ENCODE results near the gene MRC1. TPM values are rescaled to one million over a fixed set of nuclear protein-coding genes. Genes with fewer than 3 reads are reported as not detected.

Gene MRC1
- polyA plus RNA-seq (2013, experiment 1 of 2) = not detected
- polyA plus RNA-seq (2013, experiment 2 of 2) = 0.01 TPM

GRCh38 chr10:17808971-17809841 lies at the start of gene MRC1:
MRC1 (plus strand) TSS chr10:17809348; CDS start chr10:17809466, 118 bp downstream.
- no peak within 1 kb of the TSS for H3K14ac ChIP-seq (ENCODE audit: low read length in 2 of 2)
- H3K4me2 ChIP-seq (ENCODE audit: low read length, poor library complexity, severe bottlenecking) = no peak within 1 kb of the TSS
- no peak within 1 kb of the TSS for H2BK5ac ChIP-seq (ENCODE audit: low read depth, low read length, poor library complexity, severe bottlenecking)
- DNase-seq = no peak
- no peaks in the 10 kb centered on the region for H3K79me1 ChIP-seq (replicated peaks; ENCODE audit: low read length, poor library complexity, severe bottlenecking)
- H3K36me3 ChIP-seq (ENCODE audit: control insufficient read depth in 1 of 2, insufficient read depth in 2 of 2, low read depth in 1 of 2, low read length in 2 of 2) = no peaks in the 10 kb centered on the region
- no peak within 1 kb of the TSS for H3K18ac ChIP-seq (ENCODE audit: low read depth in 1 of 2, low read length in 2 of 2)
- H3K4me1 ChIP-seq (ENCODE audit: control insufficient read depth, insufficient read depth, low read depth, low read length) = no peaks in the 10 kb centered on the region
- no peak within 1 kb of the TSS for H2AFZ ChIP-seq (ENCODE audit: low read depth, low read length)
- H3K9ac ChIP-seq (ENCODE audit: low read length) = no peak within 1 kb of the TSS
- H3K9me3 ChIP-seq (ENCODE audit: control insufficient read depth, low read length) = peaks cover 6% of the 10 kb centered on the region
- H2BK120ac ChIP-seq (ENCODE audit: low read depth, low read length) = no peak within 1 kb of the TSS
- H2BK15ac ChIP-seq (ENCODE audit: low read depth, poor library complexity, severe bottlenecking) = no peak within 1 kb of the TSS
- H4K8ac ChIP-seq (ENCODE audit: low read length) = peak within 1 kb of the TSS; percentile 32
- no peak within 1 kb of the TSS for H2AK5ac ChIP-seq (ENCODE audit: low read length, severe bottlenecking)
- no peak within 1 kb of the TSS for H3K4me3 ChIP-seq (ENCODE audit: insufficient read depth in 1 of 2, low read depth in 1 of 2, low read length in 2 of 2)
- peaks cover 0 to 5% of the 10 kb centered on the region in 2 experiments for H3K27me3 ChIP-seq (ENCODE audit: control insufficient read depth in 1 of 2, insufficient read depth in 1 of 2, low read length in 2 of 2)
- H3K23ac ChIP-seq (ENCODE audit: low read length in 2 of 2) = no peak within 1 kb of the TSS
- WGBS = 92% methylated on average over 23 of the region's 23 CpGs
- no peak within 1 kb of the TSS for H4K91ac ChIP-seq (ENCODE audit: low read length)
- H3K4ac ChIP-seq (ENCODE audit: low read depth in 1 of 2, low read length in 2 of 2) = no peak within 1 kb of the TSS
- H2BK12ac ChIP-seq (ENCODE audit: low read length in 2 of 2) = no peak within 1 kb of the TSS
- H3K27ac ChIP-seq (ENCODE audit: low read length, poor library complexity, severe bottlenecking) = no peak within 1 kb of the TSS

- DNase-seq = no peak
- Histone ChIP-seq H3K9ac (ENCODE audit: low read length) (no peak overlapping the region), H2BK5ac (ENCODE audit: low read depth, low read length, poor library complexity, severe bottlenecking) (no peak overlapping the region), H3K4me3 (ENCODE audit: insufficient read depth in 1 of 2, low read depth in 1 of 2, low read length in 2 of 2) (no peak overlapping the region), H3K27ac (ENCODE audit: low read length, poor library complexity, severe bottlenecking) (no peak overlapping the region), H3K14ac (ENCODE audit: low read length in 2 of 2) (no peak overlapping the region), H3K4me2 (ENCODE audit: low read length, poor library complexity, severe bottlenecking) (no peak overlapping the region), H3K9me3 (ENCODE audit: control insufficient read depth, low read length) (peaks cover 11% of the 10 kb centered on the region), H3K27me3 (ENCODE audit: control insufficient read depth in 1 of 2, insufficient read depth in 1 of 2, low read length in 2 of 2) (peaks cover 0 to 12% of the 10 kb centered on the region in 2 experiments), H3K79me1 (replicated peaks; ENCODE audit: low read length, poor library complexity, severe bottlenecking) (no peaks in the 10 kb centered on the region), H3K4ac (ENCODE audit: low read depth in 1 of 2, low read length in 2 of 2) (no peak overlapping the region), H2BK120ac (ENCODE audit: low read depth, low read length) (no peak overlapping the region), H3K18ac (ENCODE audit: low read depth in 1 of 2, low read length in 2 of 2) (no peak overlapping the region), H4K8ac (ENCODE audit: low read length) (no peak overlapping the region), H3K36me3 (ENCODE audit: control insufficient read depth in 1 of 2, insufficient read depth in 2 of 2, low read depth in 1 of 2, low read length in 2 of 2) (no peaks in the 10 kb centered on the region), H2AK5ac (ENCODE audit: low read length, severe bottlenecking) (no peak overlapping the region), H2BK12ac (ENCODE audit: low read length in 2 of 2) (no peak overlapping the region), H2BK15ac (ENCODE audit: low read depth, poor library complexity, severe bottlenecking) (no peak overlapping the region), H2AFZ (ENCODE audit: low read depth, low read length) (no peak overlapping the region), H4K91ac (ENCODE audit: low read length) (no peak overlapping the region), H3K23ac (ENCODE audit: low read length in 2 of 2) (no peak overlapping the region), H3K4me1 (ENCODE audit: control insufficient read depth, insufficient read depth, low read depth, low read length) (no peaks in the 10 kb centered on the region)
- 26% methylated on average over 2 of the region's 4 CpGs for WGBS
Measured at GRCh38 chr10:17764142-17764541, 45.0 kb upstream of the MRC1 start.

- Histone ChIP-seq H2BK15ac (ENCODE audit: low read depth, poor library complexity, severe bottlenecking) (no peak overlapping the region), H3K9ac (ENCODE audit: low read length) (no peak overlapping the region), H3K14ac (ENCODE audit: low read length in 2 of 2) (no peak overlapping the region), H3K23ac (ENCODE audit: low read length in 2 of 2) (no peak overlapping the region), H4K8ac (ENCODE audit: low read length) (no peak overlapping the region), H4K91ac (ENCODE audit: low read length) (no peak overlapping the region), H2AFZ (ENCODE audit: low read depth, low read length) (no peak overlapping the region), H2BK120ac (ENCODE audit: low read depth, low read length) (no peak overlapping the region), H3K18ac (ENCODE audit: low read depth in 1 of 2, low read length in 2 of 2) (no peak overlapping the region), H3K36me3 (ENCODE audit: control insufficient read depth in 1 of 2, insufficient read depth in 2 of 2, low read depth in 1 of 2, low read length in 2 of 2) (no peaks in the 10 kb centered on the region), H3K27ac (ENCODE audit: low read length, poor library complexity, severe bottlenecking) (no peak overlapping the region), H3K4me1 (ENCODE audit: control insufficient read depth, insufficient read depth, low read depth, low read length) (no peaks in the 10 kb centered on the region), H2BK5ac (ENCODE audit: low read depth, low read length, poor library complexity, severe bottlenecking) (no peak overlapping the region), H3K4ac (ENCODE audit: low read depth in 1 of 2, low read length in 2 of 2) (no peak overlapping the region), H3K4me3 (ENCODE audit: insufficient read depth in 1 of 2, low read depth in 1 of 2, low read length in 2 of 2) (no peak overlapping the region), H3K9me3 (ENCODE audit: control insufficient read depth, low read length) (peaks cover 11% of the 10 kb centered on the region), H2BK12ac (ENCODE audit: low read length in 2 of 2) (no peak overlapping the region), H3K79me1 (replicated peaks; ENCODE audit: low read length, poor library complexity, severe bottlenecking) (no peaks in the 10 kb centered on the region), H3K4me2 (ENCODE audit: low read length, poor library complexity, severe bottlenecking) (no peak overlapping the region), H2AK5ac (ENCODE audit: low read length, severe bottlenecking) (no peak overlapping the region), H3K27me3 (ENCODE audit: control insufficient read depth in 1 of 2, insufficient read depth in 1 of 2, low read length in 2 of 2) (peaks cover 0 to 12% of the 10 kb centered on the region in 2 experiments)
- DNase-seq = no peak
- WGBS = 81% methylated on average over 3 of the region's 3 CpGs
Measured at GRCh38 chr10:17765602-17766001, 43.5 kb upstream of the MRC1 start.

GRCh38 chr10:17766731-17767130 lies 42.4 kb upstream of the MRC1 start:
- H2BK12ac ChIP-seq (ENCODE audit: low read length in 2 of 2) = no peak overlapping the region

More at GRCh38 chr10:17766731-17767130, 42.4 kb upstream of the MRC1 start:
- Histone ChIP-seq H3K4me3 (ENCODE audit: insufficient read depth in 1 of 2, low read depth in 1 of 2, low read length in 2 of 2) (no peak overlapping the region), H3K27me3 (ENCODE audit: control insufficient read depth in 1 of 2, insufficient read depth in 1 of 2, low read length in 2 of 2) (peaks cover 0 to 12% of the 10 kb centered on the region in 2 experiments), H3K23ac (ENCODE audit: low read length in 2 of 2) (no peak overlapping the region), H2BK15ac (ENCODE audit: low read depth, poor library complexity, severe bottlenecking) (no peak overlapping the region), H2AK5ac (ENCODE audit: low read length, severe bottlenecking) (no peak overlapping the region), H3K27ac (ENCODE audit: low read length, poor library complexity, severe bottlenecking) (no peak overlapping the region), H3K4ac (ENCODE audit: low read depth in 1 of 2, low read length in 2 of 2) (no peak overlapping the region), H3K9ac (ENCODE audit: low read length) (no peak overlapping the region), H4K91ac (ENCODE audit: low read length) (no peak overlapping the region), H2BK120ac (ENCODE audit: low read depth, low read length) (no peak overlapping the region), H3K18ac (ENCODE audit: low read depth in 1 of 2, low read length in 2 of 2) (no peak overlapping the region), H3K14ac (ENCODE audit: low read length in 2 of 2) (no peak overlapping the region), H3K79me1 (replicated peaks; ENCODE audit: low read length, poor library complexity, severe bottlenecking) (no peaks in the 10 kb centered on the region), H3K4me1 (ENCODE audit: control insufficient read depth, insufficient read depth, low read depth, low read length) (no peaks in the 10 kb centered on the region), H3K4me2 (ENCODE audit: low read length, poor library complexity, severe bottlenecking) (no peak overlapping the region), H2AFZ (ENCODE audit: low read depth, low read length) (no peak overlapping the region), H3K9me3 (ENCODE audit: control insufficient read depth, low read length) (peaks cover 11% of the 10 kb centered on the region), H4K8ac (ENCODE audit: low read length) (no peak overlapping the region), H2BK5ac (ENCODE audit: low read depth, low read length, poor library complexity, severe bottlenecking) (no peak overlapping the region), H3K36me3 (ENCODE audit: control insufficient read depth in 1 of 2, insufficient read depth in 2 of 2, low read depth in 1 of 2, low read length in 2 of 2) (no peaks in the 10 kb centered on the region)
- no peak for DNase-seq
- WGBS = 100% methylated on average over 1 of the region's 1 CpG

All from mesenchymal stem cell (in vitro differentiated cells and primary cell).